GM23338 (cell line): ENCODE data around the gene SESN2. TPM values are rescaled to one million over a fixed set of nuclear protein-coding genes. Genes with fewer than 3 reads are reported as not detected.

Experiments
- ATAC-seq: fragments of 200-7000 bp; cut with Tn5 transposase; 3 replicates; pipeline ENCODE4 v1.9.1; 2020
- DNase-seq: peaks from one replicate; pipeline ENCODE4 v3.0.0-alpha.2; 2015; ENCODE audit warnings: low spot score
- H2AFZ ChIP-seq: fragments of 200-600 bp; sonication (generic); 2 replicates; pipeline ENCODE4 v1.8.0; 2016; ENCODE audit warnings: antibody characterized with exemption, mild to moderate bottlenecking, moderate library complexity
- H3F3A ChIP-seq: fragments of 200-600 bp; sonication (generic); replicated peaks from 2 replicates; pipeline ENCODE4 v1.8.0; 2017; ENCODE audit warnings: antibody characterized with exemption, mixed run types, low read depth
- H3K27ac ChIP-seq: fragments of 200-600 bp; sonication (generic); 2 replicates; pipeline ENCODE4 v1.6.1; 2016; ENCODE audit warnings: low read depth
- H3K27me3 ChIP-seq: fragments of 200-600 bp; sonication (generic); 2 replicates; pipeline ENCODE4 v1.8.0; 2016; ENCODE audit warnings: mild to moderate bottlenecking, mixed run types, moderate library complexity; ENCODE audit not compliant: insufficient read depth
- H3K36me3 ChIP-seq: fragments of 200-600 bp; sonication (generic); 2 replicates; pipeline ENCODE4 v1.8.0; 2016; ENCODE audit warnings: mild to moderate bottlenecking; ENCODE audit not compliant: insufficient read depth
- H3K4me1 ChIP-seq: fragments of 200-600 bp; sonication (generic); 2 replicates; pipeline ENCODE4 v1.8.0; 2016; ENCODE audit warnings: mild to moderate bottlenecking, moderate library complexity; ENCODE audit not compliant: insufficient read depth
- H3K4me2 ChIP-seq: fragments of 200-600 bp; sonication (generic); 2 replicates; pipeline ENCODE4 v1.7.1; 2017; ENCODE audit warnings: mixed run types
- H3K4me3 ChIP-seq: fragments of 200-600 bp; sonication (generic); 2 replicates; pipeline ENCODE4 v1.6.1; 2016; ENCODE audit warnings: mixed run types
- H3K79me2 ChIP-seq: fragments of 200-600 bp; sonication (generic); replicated peaks from 2 replicates; pipeline ENCODE4 v1.8.0; 2017; ENCODE audit warnings: mild to moderate bottlenecking; ENCODE audit not compliant: insufficient read depth
- H3K9me2 ChIP-seq: fragments of 200-600 bp; sonication (generic); 2 replicates; pipeline ENCODE4 v1.8.0; 2017; ENCODE audit not compliant: insufficient read depth
- H4K20me1 ChIP-seq: fragments of 200-600 bp; sonication (generic); replicated peaks from 2 replicates; pipeline ENCODE4 v1.8.0; 2017; ENCODE audit warnings: mild to moderate bottlenecking; ENCODE audit not compliant: insufficient read depth
- H3K27ac Mint-ChIP-seq: 2 replicates; pipeline ENCODE4 v1.8.0; 2020; ENCODE audit warnings: inconsistent platforms, mild to moderate bottlenecking, moderate library complexity, mixed read lengths
- H3K27me3 Mint-ChIP-seq: 3 replicates; pipeline ENCODE4 v1.8.0; 2022; ENCODE audit warnings: low read depth, mild to moderate bottlenecking, moderate library complexity, mixed read lengths, inconsistent platforms; ENCODE audit not compliant: insufficient read depth, poor library complexity
- H3K36me3 Mint-ChIP-seq: 3 replicates; pipeline ENCODE4 v1.8.0; 2021; ENCODE audit warnings: low read depth, mild to moderate bottlenecking, inconsistent platforms, moderate library complexity, mixed read lengths
- H3K4me1 Mint-ChIP-seq: 3 replicates; pipeline ENCODE4 v1.8.0; 2020; ENCODE audit warnings: mild to moderate bottlenecking, inconsistent platforms, mixed read lengths
- H3K4me3 Mint-ChIP-seq: 3 replicates; pipeline ENCODE4 v1.8.0; 2021; ENCODE audit warnings: moderate library complexity, mild to moderate bottlenecking, inconsistent platforms, mixed read lengths
- H3K9me3 Mint-ChIP-seq: 3 replicates; pipeline ENCODE4 v1.8.0; 2020; ENCODE audit warnings: moderate library complexity, mild to moderate bottlenecking, inconsistent platforms, mixed read lengths
- CREB1 ChIP-seq: fragments of 250-450 bp; sonication (Bioruptor Pico); IDR thresholded peaks from 2 replicates; pipeline ENCODE4 v1.5.0; 2020; ENCODE audit warnings: low read depth, mild to moderate bottlenecking, moderate library complexity
- ETS1 ChIP-seq: IDR thresholded peaks from 2 replicates; pipeline ENCODE4 v1.6.1; 2016; ENCODE audit warnings: antibody characterized with exemption
- EZH2phosphoT487 ChIP-seq: fragments of 200-600 bp; sonication (generic); IDR thresholded peaks from one replicate; pipeline ENCODE4 v1.8.1; 2018; ENCODE audit warnings: antibody characterized with exemption; ENCODE audit not compliant: unreplicated experiment
- JUNB ChIP-seq: IDR thresholded peaks from one replicate; pipeline ENCODE4 v1.6.1; 2016; ENCODE audit warnings: antibody characterized with exemption; ENCODE audit not compliant: unreplicated experiment
- POLR2AphosphoS5 ChIP-seq: IDR thresholded peaks from 2 replicates; pipeline ENCODE4 v1.6.1; 2016; ENCODE audit warnings: antibody characterized with exemption, low read depth
- REST ChIP-seq: IDR thresholded peaks from one replicate; pipeline ENCODE4 v1.6.1; 2018; ENCODE audit warnings: antibody characterized with exemption; ENCODE audit not compliant: unreplicated experiment
- STAT1 ChIP-seq: IDR thresholded peaks from one replicate; pipeline ENCODE4 v1.6.1; 2016; ENCODE audit warnings: antibody characterized with exemption; ENCODE audit not compliant: unreplicated experiment
- ZNF114 ChIP-seq: fragments of 250-450 bp; sonication (Bioruptor Pico); IDR thresholded peaks from 2 replicates; pipeline ENCODE4 v1.5.0; 2020; ENCODE audit warnings: mild to moderate bottlenecking, moderate library complexity
- ZNF331 ChIP-seq: fragments of 250-450 bp; sonication (Bioruptor Pico); IDR thresholded peaks from 2 replicates; pipeline ENCODE4 v1.5.0; 2020; ENCODE audit warnings: low read depth, mild to moderate bottlenecking, moderate library complexity
- polyA plus RNA-seq: library from polyadenylated mRNA; unstranded; fragments of >200 nt; fragmentation: Nextera tagmentation; extraction: Ambion mirVana; gene quantifications from 2 replicates; pipeline ENCODE4 v1.2.1, GENCODE V29; 2016
- total RNA-seq: library from RNA; depleted of rRNA; stranded (reverse); fragments of >200 nt; shearing (Covaris generic); gene quantifications from 2 replicates; pipeline ENCODE4 v1.2.3, GENCODE V29; 2014

SESN2 gene
- total and polyA plus RNA-seq, 2 experiments from 2014 or later, result 22.8 to 52.1 TPM

GRCh38 chr1:28256197-28256827, 3.0 kb upstream of the SESN2 start (continued):
- TF ChIP-seq EZH2phosphoT487, result no peak
- TF ChIP-seq ZNF331, result no peak
- no peak for TF ChIP-seq ZNF114

GRCh38 chr1:28257736-28258135, 1.6 kb upstream of the SESN2 start:
- Mint-ChIP-seq H3K9me3 (no peaks in the 10 kb centered on the region; the same call in 2 of the 3 replicates), H3K27me3 (peaks cover 11% of the 10 kb centered on the region), H3K36me3 (peaks cover 16% of the 10 kb centered on the region), H3K27ac (no peak overlapping the region), H3K4me1 (peaks cover 18% of the 10 kb centered on the region), H3K4me3 (peak overlapping the region; percentile 80; the same call in 1 of the 3 replicates)
- no peak overlapping the region for H3K27ac ChIP-seq
- H4K20me1 ChIP-seq, result peaks cover 19% of the 10 kb centered on the region
- peaks cover 7% of the 10 kb centered on the region; the same call in 1 of the 2 replicates for H3F3A ChIP-seq
- no peak for ATAC-seq
- no peak overlapping the region for H3K4me3 ChIP-seq
- H3K4me1 ChIP-seq, result peaks cover 26% of the 10 kb centered on the region
- H3K79me2 ChIP-seq, result peaks cover 27% of the 10 kb centered on the region
- H3K9me2 ChIP-seq, result no peaks in the 10 kb centered on the region
- H2AFZ ChIP-seq, result no peak overlapping the region
- H3K4me2 ChIP-seq, result no peak overlapping the region
- no peak for DNase-seq
- no peak for TF ChIP-seq JUNB
- TF ChIP-seq POLR2AphosphoS5, result no peak
- TF ChIP-seq STAT1, result no peak
- TF ChIP-seq CREB1 (CRISPR knock-in tag), result no peak
- no peak for TF ChIP-seq ZNF331
- TF ChIP-seq REST, result no peak
- no peak for TF ChIP-seq ETS1
- no peaks in the 10 kb centered on the region for H3K27me3 ChIP-seq
- no peaks in the 10 kb centered on the region for H3K36me3 ChIP-seq
